Limb (tissue), 2 donors: ENCODE results near the gene ZNF248.

ENCODE experiments used
- DNase-seq, 2 donors: peaks; one replicate each; pipeline ENCODE4 v3.0.0-alpha.2; 2016; ENCODE audit errors: extremely low spot score in 2 of 2

Gene ZNF248

DNA sequence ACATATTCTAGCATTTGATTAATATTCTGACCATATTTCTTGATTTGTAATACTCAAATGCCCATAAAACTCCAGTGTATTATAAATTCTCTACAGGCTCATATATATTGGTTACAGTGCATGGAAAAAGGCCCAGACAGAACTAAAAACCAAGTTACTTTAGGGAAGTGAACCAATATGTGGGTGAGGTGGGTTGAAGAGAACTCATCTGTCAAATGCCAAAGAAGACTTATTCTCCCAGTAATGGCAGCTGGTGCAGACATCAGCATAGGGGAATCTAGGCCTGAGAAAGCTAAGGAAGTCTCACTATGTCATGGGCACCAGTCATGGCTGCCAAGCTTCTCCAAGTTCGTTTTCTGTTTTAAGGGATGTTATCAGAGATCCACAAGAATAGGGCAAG lies 30.6 kb downstream of the ZNF248 start:
- no peak for DNase-seq

DNA sequence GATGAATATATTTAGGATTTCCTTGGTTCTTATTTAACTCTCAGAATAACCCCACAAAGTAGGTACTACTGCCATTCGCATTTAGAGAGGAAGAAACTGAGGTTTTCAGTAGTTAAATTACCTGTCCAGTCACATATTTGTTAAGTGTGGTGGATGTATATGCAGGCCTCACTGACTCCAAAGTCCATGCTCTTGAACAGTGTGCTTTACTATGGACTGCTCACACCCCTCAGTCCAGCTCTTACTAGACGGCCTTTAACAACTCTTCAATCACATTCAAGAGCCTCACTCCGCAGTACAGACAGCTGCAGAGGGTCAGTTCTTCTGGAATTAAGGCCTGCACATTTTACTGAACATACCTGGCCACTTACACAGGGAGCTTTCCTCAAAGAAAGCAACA lies 36.2 kb downstream of the ZNF248 start:
- DNase-seq: no peak

DNA sequence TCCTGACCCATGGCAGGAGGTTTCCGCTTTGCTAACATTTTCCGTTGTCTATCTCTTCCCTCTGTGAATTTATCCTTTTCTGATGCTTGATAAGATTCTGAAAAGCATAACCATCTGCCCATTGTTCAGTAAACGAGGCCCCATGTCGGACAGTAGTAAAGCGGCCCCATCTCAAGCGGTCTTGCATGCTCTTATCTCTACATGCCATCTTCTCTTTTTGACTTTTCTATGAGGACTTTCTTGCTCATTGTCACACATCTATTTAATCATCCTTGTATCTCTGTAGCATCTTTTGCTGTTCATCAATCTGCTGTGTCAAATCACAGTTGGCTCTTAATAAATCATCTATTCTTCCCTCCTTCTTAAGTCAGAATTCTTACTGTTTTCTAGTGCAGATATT lies 37.6 kb downstream of the ZNF248 start:
- DNase-seq: no peak

DNA sequence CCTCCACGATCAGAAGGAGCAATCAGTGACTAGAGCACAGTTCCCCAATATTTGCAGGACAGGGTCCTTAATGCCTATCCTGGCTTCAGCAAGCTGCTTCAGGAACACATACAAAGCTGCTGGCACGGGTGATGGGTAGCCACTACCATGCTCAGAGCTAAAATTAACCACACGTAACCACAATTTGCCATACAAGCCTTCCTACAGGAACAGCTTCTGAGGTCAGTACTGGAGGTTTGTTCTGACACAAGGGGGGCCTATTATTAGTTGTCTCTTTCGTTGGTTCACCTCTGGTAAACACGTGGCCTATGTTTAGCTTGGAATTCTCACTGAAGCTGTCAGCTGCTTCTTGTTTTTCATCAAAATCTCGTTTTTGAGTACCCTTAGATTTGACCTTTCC lies 41.1 kb downstream of the ZNF248 start:
- no peak for DNase-seq

DNA sequence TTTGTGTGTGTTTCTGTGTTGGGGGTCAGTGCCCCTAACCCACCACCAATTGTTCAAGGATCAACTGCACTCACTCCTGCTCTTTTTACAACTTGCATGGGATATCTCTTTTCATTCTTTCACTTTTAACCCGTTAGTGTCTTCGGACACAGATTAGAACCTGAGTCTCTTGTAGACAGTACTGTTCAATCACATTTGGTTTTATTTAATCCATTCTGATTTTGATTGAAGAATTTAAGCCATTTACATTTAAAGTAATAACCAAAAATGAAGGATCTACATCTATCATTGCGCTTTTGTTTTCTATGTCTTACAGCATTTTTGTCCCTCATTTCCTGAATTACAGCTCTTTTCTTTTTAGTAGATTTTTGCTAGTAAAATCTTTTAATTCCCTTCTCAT lies 43.6 kb downstream of the ZNF248 start:
- DNase-seq: no peak

DNA sequence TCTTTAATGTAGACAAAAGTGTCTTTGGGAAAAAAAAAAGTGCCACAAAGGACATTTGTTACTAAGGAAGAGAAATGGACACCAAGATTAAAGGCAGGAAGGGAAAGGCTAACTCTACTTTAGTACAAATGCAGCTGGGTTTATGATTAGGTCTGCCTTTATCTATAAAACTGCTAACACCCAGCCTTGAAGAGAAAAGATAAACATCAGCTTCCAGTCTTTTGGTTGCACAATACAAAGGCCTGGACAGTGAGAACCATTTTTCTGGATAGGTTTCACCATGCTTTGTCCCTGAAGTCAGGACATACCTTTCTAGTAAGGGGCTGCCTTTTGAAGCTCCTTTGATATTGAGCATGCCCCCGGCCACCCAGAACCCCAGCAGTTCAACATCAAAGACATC lies 45.1 kb downstream of the ZNF248 start:
- DNase-seq: no peak

DNA sequence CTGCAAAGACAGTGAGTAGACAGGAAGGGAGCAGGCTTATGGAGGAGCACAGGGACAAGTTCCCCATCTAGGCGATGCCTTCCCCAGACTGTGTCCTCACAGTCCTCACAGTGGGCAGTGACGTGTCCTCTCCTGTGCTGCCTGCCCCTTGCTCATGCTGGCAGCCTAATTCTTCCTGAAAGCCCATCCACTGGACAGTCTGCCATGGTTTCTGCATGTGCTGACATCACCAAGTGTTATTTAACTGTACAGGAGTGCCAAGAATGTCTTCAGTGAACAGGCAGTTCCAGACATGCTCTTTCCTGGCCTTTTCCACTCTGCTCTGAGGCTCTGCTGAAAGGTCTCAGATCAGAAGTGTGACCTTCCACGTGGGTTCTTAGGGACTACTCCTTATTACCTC lies 54.1 kb downstream of the ZNF248 start:
- DNase-seq: no peak

DNA sequence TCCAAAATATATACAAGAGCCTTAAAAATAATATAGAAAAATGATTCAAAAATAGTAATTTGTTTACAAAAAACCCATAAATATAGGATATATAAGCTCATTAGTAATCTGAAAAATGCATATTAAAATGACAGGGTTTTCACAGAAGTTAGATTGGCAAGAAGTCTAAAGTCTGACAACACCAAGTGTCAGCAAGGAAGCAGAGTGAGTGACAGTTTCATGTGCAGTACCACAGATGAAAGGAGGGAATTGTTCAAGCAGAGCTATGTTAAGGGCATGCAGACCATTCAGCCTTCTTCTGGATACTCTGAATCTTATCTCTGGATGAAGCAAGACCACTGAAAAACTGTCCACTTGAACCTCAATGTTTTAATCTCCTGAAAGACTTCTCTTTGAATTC lies 55.9 kb downstream of the ZNF248 start:
- no peak for DNase-seq

DNA sequence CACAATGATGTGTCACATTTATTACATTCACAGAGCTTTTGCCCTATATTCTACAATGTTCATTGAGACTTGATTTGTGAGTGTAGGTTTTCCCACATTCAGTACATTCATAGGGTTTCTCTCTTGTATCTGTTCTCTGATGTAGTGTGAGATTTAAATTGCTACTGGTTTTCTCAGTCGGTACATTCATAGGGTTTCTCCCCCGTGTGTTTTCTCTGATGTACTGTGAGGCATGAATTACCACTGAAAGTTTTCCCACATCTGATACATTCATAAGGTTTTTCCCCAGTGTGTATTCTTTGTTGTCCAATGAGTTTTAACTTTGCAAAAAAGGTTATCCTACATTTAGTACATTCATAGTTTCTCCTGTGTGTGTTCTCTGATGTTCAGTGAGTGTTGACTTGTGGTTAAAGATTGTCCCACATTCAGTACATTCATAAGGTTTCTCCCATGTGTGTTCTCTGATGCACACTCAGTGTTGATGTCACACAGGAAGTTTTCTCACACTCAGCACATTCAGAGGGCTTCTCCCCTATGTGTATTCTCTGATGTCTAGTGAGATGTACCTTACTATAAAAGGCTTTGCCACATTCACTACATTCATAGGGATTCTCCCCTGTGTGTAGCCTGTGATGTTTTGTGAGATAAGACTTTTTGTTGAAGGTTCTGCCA lies 63.0 kb downstream of the ZNF248 start:
- DNase-seq: no peak

DNA sequence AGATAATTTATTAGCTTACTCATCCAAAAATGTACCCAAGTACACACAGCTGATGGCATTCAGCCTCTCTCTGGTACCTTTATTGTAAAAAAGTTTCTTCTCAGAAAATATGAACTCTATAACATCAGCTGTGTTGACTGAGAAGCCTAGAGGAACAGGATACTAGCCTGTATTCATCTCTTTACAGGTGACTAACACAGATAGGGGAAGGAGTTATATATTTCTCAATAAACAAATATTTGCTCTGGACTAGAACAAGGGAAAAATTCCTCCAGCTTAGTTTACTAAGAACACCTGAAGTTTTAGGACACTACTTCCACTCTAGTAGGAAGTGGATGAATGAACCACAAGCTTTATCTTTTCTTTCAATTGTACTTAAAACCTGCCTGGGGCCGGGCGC lies 67.8 kb downstream of the ZNF248 start:
- no peak for DNase-seq

DNA sequence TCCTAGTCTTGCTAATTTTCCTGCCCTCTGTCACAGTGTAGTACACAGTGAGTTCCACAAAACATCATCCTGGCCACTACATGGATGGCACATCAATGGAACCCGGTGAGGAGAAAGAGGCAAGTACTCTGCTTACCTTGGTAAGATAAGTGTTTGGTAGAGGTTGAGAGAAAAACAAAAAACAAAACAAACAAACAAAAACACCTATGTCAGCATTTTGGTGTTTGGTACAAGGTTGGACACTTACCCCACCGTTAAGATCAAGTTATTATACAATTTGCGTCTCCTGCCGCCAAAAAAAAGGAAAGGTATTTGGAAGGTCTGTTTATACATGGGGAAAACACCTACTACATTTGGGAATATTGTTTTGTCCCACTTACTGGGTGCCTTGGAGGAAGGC lies 72.7 kb downstream of the ZNF248 start:
- no peak for DNase-seq

DNA sequence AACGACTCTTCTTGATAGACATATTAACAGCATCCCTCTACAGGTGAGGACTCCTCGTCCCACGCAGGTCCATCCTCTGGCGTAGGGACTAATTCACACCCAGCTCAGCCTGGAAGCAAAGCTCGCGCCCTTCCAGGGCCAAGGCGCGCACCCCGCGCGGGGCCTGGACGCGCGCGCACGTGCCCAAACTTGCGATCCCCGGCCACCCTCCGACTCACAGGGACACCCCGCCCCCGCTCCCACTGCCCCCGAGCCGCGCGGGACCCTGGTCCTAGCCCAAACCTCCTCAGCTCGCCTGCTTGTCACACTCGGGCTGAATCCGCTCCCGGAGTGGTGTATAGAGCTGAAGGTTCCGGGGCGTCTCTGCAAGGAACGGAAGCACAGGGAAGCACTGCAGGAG lies 76.9 kb downstream of the ZNF248 start:
- no peak for DNase-seq

DNA sequence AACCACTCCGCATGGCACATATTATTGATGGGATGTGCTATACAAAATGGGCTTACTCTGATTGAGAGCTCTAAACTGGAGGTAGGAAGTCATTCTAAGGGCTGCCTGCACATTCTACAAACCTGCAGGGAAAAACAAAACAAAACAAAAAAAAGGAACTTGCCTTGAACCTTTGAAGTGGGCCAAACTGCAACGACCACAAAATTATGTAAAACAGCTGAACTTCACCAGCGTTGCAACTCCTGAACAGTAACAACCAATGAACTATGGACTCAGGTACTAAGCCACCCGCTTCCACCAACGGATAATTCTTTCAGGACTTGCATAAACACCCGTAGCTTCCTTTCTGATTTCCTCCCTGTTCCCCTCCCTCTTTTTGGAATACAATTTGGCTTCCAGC lies 80.4 kb downstream of the ZNF248 start:
- DNase-seq: no peak

DNA sequence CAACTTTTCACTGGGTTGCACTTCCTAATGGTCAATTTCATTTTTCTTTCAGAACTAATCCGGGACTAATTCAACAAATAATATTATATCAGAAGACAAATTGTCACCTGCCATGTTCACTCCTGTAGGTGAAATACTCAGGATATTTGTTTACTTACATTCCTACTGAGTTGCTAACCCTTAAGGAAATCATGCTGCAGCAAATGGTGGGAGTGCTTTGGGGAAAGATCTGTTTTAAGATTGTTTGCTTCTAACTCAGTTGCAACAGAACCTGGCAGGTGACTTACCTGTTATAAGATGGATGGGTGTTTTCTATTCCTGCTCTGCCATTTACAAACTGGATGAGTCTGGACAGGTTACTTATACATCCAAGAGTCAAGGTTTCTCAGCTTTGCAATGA lies 81.8 kb downstream of the ZNF248 start:
- no peak for DNase-seq

DNA sequence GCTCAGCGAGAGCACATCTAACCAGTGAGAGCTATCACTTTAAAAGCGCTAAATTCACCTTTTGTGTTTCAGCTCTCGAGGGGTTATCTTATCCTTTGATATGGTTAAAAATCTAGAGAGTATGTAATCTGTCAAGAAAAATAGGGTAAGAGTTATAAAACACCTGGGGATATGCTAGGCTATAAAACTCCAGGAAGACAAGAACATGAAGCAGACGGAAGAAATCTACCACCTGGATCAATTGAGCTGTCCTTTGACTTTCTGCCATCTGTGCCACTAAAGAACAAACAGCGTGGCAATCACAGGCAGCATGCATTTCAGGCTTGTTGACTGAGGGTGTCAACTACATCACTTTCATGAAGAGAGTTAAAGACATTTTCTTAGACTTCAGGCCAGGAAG lies 83.1 kb downstream of the ZNF248 start:
- no peak for DNase-seq

DNA sequence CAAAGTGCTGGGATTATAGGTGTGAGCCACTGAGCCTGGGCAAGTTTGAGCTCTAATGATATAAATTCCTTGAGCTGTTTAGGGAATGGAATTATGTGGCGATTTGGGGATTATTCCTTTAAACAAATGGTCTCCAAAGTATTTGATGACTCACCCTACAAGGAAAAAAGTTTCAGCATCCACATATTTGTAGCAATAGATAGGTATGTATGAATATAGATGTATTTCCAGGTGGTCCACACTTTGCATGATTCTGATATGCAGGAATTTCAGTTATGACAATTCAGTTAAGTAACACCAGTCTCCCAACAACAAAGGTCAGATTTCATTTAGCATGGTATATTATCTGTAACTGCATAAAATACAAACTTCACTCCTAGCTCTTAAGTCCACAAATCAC lies 92.2 kb downstream of the ZNF248 start:
- DNase-seq: no peak

DNA sequence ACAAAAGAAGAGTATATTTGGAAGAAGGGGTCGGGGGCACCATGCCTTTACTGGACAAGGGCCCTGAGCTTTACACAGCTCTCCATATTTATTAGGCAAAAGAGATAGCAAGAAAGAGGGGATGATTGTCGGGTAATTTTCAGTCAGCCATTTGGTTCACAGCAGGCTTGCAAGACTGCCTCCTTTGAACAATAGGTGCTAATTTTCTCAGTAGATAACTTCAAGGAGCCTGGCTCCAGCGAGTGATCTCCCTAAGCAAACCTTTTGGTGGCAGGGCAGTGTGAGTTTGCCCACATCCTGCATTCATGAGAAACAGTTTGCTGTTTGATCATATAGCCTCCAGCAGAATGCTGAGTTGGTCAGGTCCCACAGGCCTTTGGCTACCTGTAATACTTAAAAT lies 94.3 kb downstream of the ZNF248 start:
- DNase-seq: no peak

DNA sequence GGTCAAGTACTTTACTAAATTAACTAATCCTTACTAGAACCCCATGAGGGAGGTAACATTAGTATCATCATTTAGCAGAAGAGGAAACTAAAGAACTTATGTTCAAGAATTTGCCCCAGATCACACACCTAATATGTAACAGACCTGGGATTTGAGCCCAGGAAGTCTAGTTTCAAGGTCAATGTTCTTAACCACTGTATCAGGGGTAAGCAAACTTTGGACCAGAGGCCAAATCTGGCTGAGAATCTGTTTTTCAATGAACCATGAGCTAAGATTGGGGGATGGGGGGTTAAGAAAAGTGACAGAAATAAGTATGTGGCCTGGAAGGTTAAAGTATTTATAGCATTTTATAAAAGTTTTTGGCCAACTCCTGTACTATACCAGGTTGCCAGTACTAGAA lies 95.1 kb downstream of the ZNF248 start:
- DNase-seq: no peak

DNA sequence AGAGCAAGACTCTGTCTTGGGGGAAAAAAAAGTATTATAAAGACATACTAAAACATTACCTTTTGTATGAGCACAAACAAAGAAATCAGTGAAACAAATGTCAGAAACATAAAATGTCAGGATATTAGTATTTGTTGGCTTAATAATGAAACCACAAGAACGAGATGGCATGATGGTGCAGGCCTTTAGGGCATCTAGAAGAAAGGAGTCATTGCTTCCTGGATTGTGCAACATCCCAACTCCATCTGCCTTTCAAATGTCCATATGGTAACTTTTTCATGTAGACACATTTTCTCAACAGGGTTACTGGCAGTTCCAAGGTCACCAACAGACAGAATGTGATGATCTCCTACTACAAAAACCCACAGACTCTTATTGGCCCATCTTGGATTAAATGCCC lies 96.6 kb downstream of the ZNF248 start:
- DNase-seq: no peak

DNA sequence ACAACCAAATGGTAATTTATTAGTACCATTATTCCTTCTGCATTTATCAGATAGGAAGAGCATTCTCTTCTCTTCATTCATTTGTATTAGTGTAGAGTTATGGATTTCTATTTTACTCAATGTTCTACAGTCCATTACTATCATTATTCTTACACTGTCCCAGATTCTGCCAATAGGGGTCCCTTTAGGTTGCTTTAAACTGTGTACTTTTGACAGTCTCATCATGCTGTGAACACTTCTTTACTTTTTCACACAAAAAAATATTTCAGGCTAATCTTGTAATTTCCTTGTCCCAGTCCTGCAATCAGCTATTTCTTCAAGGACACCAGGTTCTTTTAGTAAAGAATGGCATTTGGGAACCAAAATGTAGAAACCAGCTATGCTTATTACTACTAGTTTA lies 99.3 kb downstream of the ZNF248 start:
- no peak for DNase-seq

DNA sequence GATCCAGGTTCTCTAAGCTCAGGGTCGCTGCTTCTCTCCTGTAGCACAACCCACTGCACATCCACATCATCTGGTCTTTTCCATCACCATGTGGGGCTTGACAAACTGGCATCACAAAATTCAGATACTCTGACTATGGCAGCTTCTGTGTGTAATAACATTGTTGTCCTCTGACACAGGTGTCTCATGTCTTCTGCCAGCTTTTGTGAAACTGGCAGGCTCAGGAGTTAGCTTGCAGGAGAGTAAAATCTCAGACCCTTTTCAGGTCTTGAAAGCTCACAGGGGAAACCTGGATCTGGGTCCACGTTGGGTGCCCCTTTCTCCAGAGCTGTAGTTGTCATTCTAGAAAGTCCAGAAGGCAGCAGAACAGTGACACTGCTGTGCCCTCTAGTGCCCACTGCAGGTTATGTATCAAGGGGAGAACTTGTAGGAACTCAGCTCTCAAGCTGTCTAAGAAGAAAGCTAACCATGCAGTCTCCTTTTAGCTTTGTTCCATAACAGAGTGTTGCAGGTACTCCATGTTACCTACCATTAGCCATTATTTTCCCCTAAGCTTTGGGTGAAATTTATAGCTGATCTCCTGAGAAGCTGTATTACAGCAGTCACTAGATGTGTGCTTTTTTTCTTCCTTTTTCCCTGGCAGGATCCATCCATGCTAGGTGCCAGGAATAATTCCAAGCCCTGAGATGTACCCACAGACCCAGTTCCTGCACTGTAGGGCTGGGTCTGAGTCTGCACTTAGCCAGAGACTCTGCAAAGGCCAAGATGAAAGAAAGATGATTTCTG lies 102.7 kb downstream of the ZNF248 start:
- no peak for DNase-seq

DNA sequence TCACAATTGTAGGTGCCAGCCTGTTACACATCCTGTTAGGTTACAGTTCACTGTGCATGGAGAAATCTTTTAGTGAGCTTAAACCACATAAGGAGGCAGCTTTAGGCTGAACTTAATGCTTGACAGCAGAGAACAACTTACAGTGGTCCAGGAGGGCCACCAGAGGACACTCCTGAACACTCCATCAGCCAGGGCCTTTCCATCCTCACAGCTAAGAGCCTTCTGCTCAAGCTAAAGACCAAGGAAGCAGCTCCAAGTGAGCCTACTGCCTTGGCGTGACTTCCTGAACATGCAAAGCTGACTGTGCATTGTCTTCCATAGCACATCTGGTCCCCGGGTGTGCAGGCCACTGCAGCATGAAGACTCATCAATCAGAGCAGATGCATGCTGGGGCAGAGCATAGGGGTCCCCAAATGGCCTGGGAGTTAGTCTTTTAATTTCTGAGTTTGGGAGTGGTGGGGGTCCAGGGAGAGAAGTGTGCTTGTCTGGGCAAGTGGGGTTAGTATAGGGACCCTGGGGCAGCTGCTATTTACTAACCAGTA lies 105.0 kb downstream of the ZNF248 start:
- DNase-seq: no peak

DNA sequence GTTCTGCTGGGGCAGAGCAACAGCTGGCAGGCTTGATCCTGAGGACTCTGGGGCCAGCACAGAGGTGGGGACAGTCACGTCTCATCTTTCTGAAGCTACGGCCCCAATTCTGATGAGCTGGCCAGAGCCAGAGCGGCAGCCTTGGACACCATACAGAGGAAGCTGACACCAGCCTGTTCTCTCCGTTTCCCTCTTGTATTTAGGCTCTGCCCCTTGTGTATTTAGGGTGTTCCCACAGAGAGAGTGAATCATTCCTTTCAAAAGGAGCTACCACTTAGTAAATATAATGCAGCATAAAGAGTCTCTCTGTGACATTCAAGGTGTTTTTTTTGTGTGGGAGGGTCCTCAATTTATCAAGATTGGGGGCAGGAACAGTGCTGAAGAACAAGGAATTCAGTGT lies 109.2 kb downstream of the ZNF248 start:
- no peak for DNase-seq
